GM23338 (cell line): ENCODE results near the gene GLB1L. TPM values are rescaled to one million over a fixed set of nuclear protein-coding genes. Genes with fewer than 3 reads are reported as not detected.

Experiments used
- ATAC-seq: fragments of 200-7000 bp; cut with Tn5 transposase; 3 replicates; pipeline ENCODE4 v1.9.1; 2020
- DNase-seq: peaks from one replicate; pipeline ENCODE4 v3.0.0-alpha.2; 2015; ENCODE audit warnings: low spot score
- H2AFZ ChIP-seq: fragments of 200-600 bp; sonication (generic); 2 replicates; pipeline ENCODE4 v1.8.0; 2016; ENCODE audit warnings: antibody characterized with exemption, mild to moderate bottlenecking, moderate library complexity
- H3F3A ChIP-seq: fragments of 200-600 bp; sonication (generic); replicated peaks from 2 replicates; pipeline ENCODE4 v1.8.0; 2017; ENCODE audit warnings: antibody characterized with exemption, mixed run types, low read depth
- H3K27ac ChIP-seq: fragments of 200-600 bp; sonication (generic); 2 replicates; pipeline ENCODE4 v1.6.1; 2016; ENCODE audit warnings: low read depth
- H3K27me3 ChIP-seq: fragments of 200-600 bp; sonication (generic); 2 replicates; pipeline ENCODE4 v1.8.0; 2016; ENCODE audit warnings: mild to moderate bottlenecking, mixed run types, moderate library complexity; ENCODE audit not compliant: insufficient read depth
- H3K36me3 ChIP-seq: fragments of 200-600 bp; sonication (generic); 2 replicates; pipeline ENCODE4 v1.8.0; 2016; ENCODE audit warnings: mild to moderate bottlenecking; ENCODE audit not compliant: insufficient read depth
- H3K4me1 ChIP-seq: fragments of 200-600 bp; sonication (generic); 2 replicates; pipeline ENCODE4 v1.8.0; 2016; ENCODE audit warnings: mild to moderate bottlenecking, moderate library complexity; ENCODE audit not compliant: insufficient read depth
- H3K4me2 ChIP-seq: fragments of 200-600 bp; sonication (generic); 2 replicates; pipeline ENCODE4 v1.7.1; 2017; ENCODE audit warnings: mixed run types
- H3K4me3 ChIP-seq: fragments of 200-600 bp; sonication (generic); 2 replicates; pipeline ENCODE4 v1.6.1; 2016; ENCODE audit warnings: mixed run types
- H3K79me2 ChIP-seq: fragments of 200-600 bp; sonication (generic); replicated peaks from 2 replicates; pipeline ENCODE4 v1.8.0; 2017; ENCODE audit warnings: mild to moderate bottlenecking; ENCODE audit not compliant: insufficient read depth
- H3K9me2 ChIP-seq: fragments of 200-600 bp; sonication (generic); 2 replicates; pipeline ENCODE4 v1.8.0; 2017; ENCODE audit not compliant: insufficient read depth
- H4K20me1 ChIP-seq: fragments of 200-600 bp; sonication (generic); replicated peaks from 2 replicates; pipeline ENCODE4 v1.8.0; 2017; ENCODE audit warnings: mild to moderate bottlenecking; ENCODE audit not compliant: insufficient read depth
- H3K27ac Mint-ChIP-seq: 2 replicates; pipeline ENCODE4 v1.8.0; 2020; ENCODE audit warnings: inconsistent platforms, mild to moderate bottlenecking, moderate library complexity, mixed read lengths
- H3K27me3 Mint-ChIP-seq: 3 replicates; pipeline ENCODE4 v1.8.0; 2022; ENCODE audit warnings: low read depth, mild to moderate bottlenecking, moderate library complexity, mixed read lengths, inconsistent platforms; ENCODE audit not compliant: insufficient read depth, poor library complexity
- H3K36me3 Mint-ChIP-seq: 3 replicates; pipeline ENCODE4 v1.8.0; 2021; ENCODE audit warnings: low read depth, mild to moderate bottlenecking, inconsistent platforms, moderate library complexity, mixed read lengths
- H3K4me1 Mint-ChIP-seq: 3 replicates; pipeline ENCODE4 v1.8.0; 2020; ENCODE audit warnings: mild to moderate bottlenecking, inconsistent platforms, mixed read lengths
- H3K4me3 Mint-ChIP-seq: 3 replicates; pipeline ENCODE4 v1.8.0; 2021; ENCODE audit warnings: moderate library complexity, mild to moderate bottlenecking, inconsistent platforms, mixed read lengths
- H3K9me3 Mint-ChIP-seq: 3 replicates; pipeline ENCODE4 v1.8.0; 2020; ENCODE audit warnings: moderate library complexity, mild to moderate bottlenecking, inconsistent platforms, mixed read lengths
- CREB1 ChIP-seq: fragments of 250-450 bp; sonication (Bioruptor Pico); IDR thresholded peaks from 2 replicates; pipeline ENCODE4 v1.5.0; 2020; ENCODE audit warnings: low read depth, mild to moderate bottlenecking, moderate library complexity
- CTCF ChIP-seq, 2 experiments: fragments of 200-600 bp in 1 of 2; sonication (generic) in 1 of 2; conservative IDR thresholded peaks; 2 replicates each; pipeline versions ENCODE4 v1.5.1 to v1.6.1; 2016 to 2017; ENCODE audit warnings: antibody characterized with exemption in 2 of 2, low read depth in 2 of 2, mild to moderate bottlenecking in 2 of 2, moderate library complexity in 1 of 2
- ETS1 ChIP-seq: IDR thresholded peaks from 2 replicates; pipeline ENCODE4 v1.6.1; 2016; ENCODE audit warnings: antibody characterized with exemption
- EZH2 ChIP-seq: fragments of 200-600 bp; sonication (generic); IDR thresholded peaks from one replicate; pipeline ENCODE4 v1.8.0; 2017; ENCODE audit warnings: antibody characterized with exemption, mild to moderate bottlenecking, low read depth; ENCODE audit not compliant: unreplicated experiment
- EZH2phosphoT487 ChIP-seq: fragments of 200-600 bp; sonication (generic); IDR thresholded peaks from one replicate; pipeline ENCODE4 v1.8.1; 2018; ENCODE audit warnings: antibody characterized with exemption; ENCODE audit not compliant: unreplicated experiment
- JUNB ChIP-seq: IDR thresholded peaks from one replicate; pipeline ENCODE4 v1.6.1; 2016; ENCODE audit warnings: antibody characterized with exemption; ENCODE audit not compliant: unreplicated experiment
- NANOG ChIP-seq: IDR thresholded peaks from 2 replicates; pipeline ENCODE4 v1.6.1; 2016; ENCODE audit warnings: antibody characterized with exemption, borderline replicate concordance
- POLR2AphosphoS5 ChIP-seq: IDR thresholded peaks from 2 replicates; pipeline ENCODE4 v1.6.1; 2016; ENCODE audit warnings: antibody characterized with exemption, low read depth
- REST ChIP-seq: IDR thresholded peaks from one replicate; pipeline ENCODE4 v1.6.1; 2018; ENCODE audit warnings: antibody characterized with exemption; ENCODE audit not compliant: unreplicated experiment
- STAT1 ChIP-seq: IDR thresholded peaks from one replicate; pipeline ENCODE4 v1.6.1; 2016; ENCODE audit warnings: antibody characterized with exemption; ENCODE audit not compliant: unreplicated experiment
- ZNF114 ChIP-seq: fragments of 250-450 bp; sonication (Bioruptor Pico); IDR thresholded peaks from 2 replicates; pipeline ENCODE4 v1.5.0; 2020; ENCODE audit warnings: mild to moderate bottlenecking, moderate library complexity
- ZNF331 ChIP-seq: fragments of 250-450 bp; sonication (Bioruptor Pico); IDR thresholded peaks from 2 replicates; pipeline ENCODE4 v1.5.0; 2020; ENCODE audit warnings: low read depth, mild to moderate bottlenecking, moderate library complexity
- ZNF462 ChIP-seq: fragments of 250-450 bp; sonication (Bioruptor Pico); IDR thresholded peaks from 2 replicates; pipeline ENCODE4 v1.5.0; 2020; ENCODE audit warnings: mild to moderate bottlenecking, moderate library complexity
- polyA plus RNA-seq: library from polyadenylated mRNA; unstranded; fragments of >200 nt; fragmentation: Nextera tagmentation; extraction: Ambion mirVana; gene quantifications from 2 replicates; pipeline ENCODE4 v1.2.1, GENCODE V29; 2016
- total RNA-seq: library from RNA; depleted of rRNA; stranded (reverse); fragments of >200 nt; shearing (Covaris generic); gene quantifications from 2 replicates; pipeline ENCODE4 v1.2.3, GENCODE V29; 2014

Gene GLB1L
- total and polyA plus RNA-seq, 2 experiments from 2014 or later = 1.7 to 5.4 TPM

- no peak for DNase-seq
- no peaks in the 10 kb centered on the region for H3F3A ChIP-seq
- H3K27ac Mint-ChIP-seq = no peak overlapping the region
- H3K79me2 ChIP-seq = no peaks in the 10 kb centered on the region
- H2AFZ ChIP-seq = no peak overlapping the region
- peaks cover 10% of the 10 kb centered on the region; the same call in 2 of the 3 replicates for H3K4me1 Mint-ChIP-seq
- peaks cover 6% of the 10 kb centered on the region; the same call in 1 of the 3 replicates for H3K9me3 Mint-ChIP-seq
- H3K4me2 ChIP-seq = no peak overlapping the region
- no peaks in the 10 kb centered on the region for H4K20me1 ChIP-seq
- no peak for TF ChIP-seq JUNB
- TF ChIP-seq CREB1 (CRISPR knock-in tag) = no peak
- TF ChIP-seq ZNF331 = no peak
- TF ChIP-seq ETS1 = no peak
- TF ChIP-seq EZH2 = no peak
- TF ChIP-seq ZNF114 (CRISPR knock-in tag) = no peak
- no peak for TF ChIP-seq ZNF462 (CRISPR knock-in tag)
- no peak for TF ChIP-seq POLR2AphosphoS5
- TF ChIP-seq NANOG = no peak
- TF ChIP-seq CTCF (conservative IDR thresholded peaks at IDR 0.05; ENCODE audit: low read depth in 2 of 2) = no peak
- TF ChIP-seq STAT1 = no peak
- TF ChIP-seq REST = no peak
- TF ChIP-seq EZH2phosphoT487 = no peak
- no peaks in the 10 kb centered on the region for H3K36me3 Mint-ChIP-seq
- H3K4me1 ChIP-seq = no peaks in the 10 kb centered on the region; the same call in 1 of the 2 replicates
- H3K4me3 ChIP-seq = no peak overlapping the region
- H3K9me2 ChIP-seq = no peaks in the 10 kb centered on the region
- peaks cover 10% of the 10 kb centered on the region for H3K27me3 Mint-ChIP-seq
- no peak overlapping the region for H3K27ac ChIP-seq
- no peak for ATAC-seq
- H3K27me3 ChIP-seq = no peaks in the 10 kb centered on the region
- no peak overlapping the region for H3K4me3 Mint-ChIP-seq
- H3K36me3 ChIP-seq = no peaks in the 10 kb centered on the region
Observed at GRCh38 chr2:219198974-219199373, 46.3 kb downstream of the GLB1L start.
